NK-92 treated with Interleukin-12 subunit alpha and Interleukin-12 subunit beta, amount 100 ng/mL, for 24 hours (cell line): ENCODE measurements around the gene MRPL50.

Source experiments
- DNase-seq: peaks from one replicate; lab custom pipeline; 2025; lab: John Stamatoyannopoulos, UW

The MRPL50 gene

DNA sequence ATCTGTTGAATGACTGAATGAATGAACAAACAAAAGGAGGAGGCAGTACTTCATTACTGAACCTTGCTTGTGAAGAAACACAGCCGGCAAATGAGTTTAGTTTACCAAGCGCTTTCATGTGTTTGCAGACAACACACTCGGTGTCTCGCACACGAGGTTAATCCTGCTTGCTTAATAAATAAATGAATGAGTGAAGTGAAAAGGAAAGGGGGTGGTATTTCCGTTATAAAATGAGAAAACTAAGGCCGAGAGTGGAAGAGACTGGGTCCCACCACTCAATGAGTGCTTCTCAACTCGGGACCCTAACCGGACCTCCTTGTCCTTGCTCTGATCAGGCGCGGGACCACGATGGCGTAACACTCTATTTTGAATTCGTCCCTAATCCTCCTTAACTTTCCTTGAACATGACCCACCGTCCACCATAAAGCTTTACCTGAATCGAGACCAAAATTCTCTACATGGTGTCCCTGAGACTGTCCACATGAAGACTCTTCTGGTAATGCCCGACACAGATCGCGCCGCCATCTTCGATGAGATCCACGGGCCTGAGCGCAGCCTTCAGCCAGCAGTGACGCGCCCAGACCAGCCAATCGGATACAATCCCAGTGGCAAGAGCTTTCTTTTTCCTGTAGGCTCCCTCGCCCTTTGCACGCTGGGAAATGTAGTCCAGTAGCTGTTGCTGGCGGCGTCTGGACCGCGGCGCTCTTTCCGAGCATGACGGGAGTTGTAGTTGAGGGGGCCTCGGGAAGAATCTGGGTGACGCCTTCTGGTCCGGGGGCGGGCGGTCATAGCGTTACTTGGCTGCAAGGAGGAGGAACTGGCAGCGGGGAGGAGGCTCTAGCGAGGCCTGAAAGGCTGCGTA lies at the start of gene MRPL50, which contains the start of gene ZNF189:
Gene MRPL50 (minus strand): TSS at position 551 of the 862 bp plus-strand sequence. CDS start 26 bp downstream, at position 525.
Gene ZNF189 (plus strand): TSS at position 784 of the 862 bp plus-strand sequence. CDS start 306 bp downstream, outside the sequence.
- DNase-seq = peak; percentile 92

DNA sequence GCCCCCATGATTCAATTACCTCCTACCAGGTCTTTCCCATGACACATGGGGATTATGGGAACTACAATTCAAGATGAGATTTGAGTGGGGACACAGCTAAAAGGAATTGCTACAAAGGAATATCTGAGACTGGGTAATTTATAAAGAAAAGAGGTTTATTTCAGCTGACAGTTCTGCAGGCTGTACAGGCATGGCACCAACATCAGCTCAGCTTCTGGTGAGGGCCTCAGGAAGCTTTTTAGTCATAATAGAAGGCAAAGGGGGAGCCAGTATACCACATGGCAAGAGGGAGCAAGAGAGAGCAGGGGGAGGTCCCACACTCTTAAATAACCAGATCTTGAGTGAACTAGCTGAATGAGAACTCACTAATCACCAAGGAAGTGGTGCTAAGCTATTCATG lies 48.3 kb upstream of the MRPL50 start:
- no peak for DNase-seq

DNA sequence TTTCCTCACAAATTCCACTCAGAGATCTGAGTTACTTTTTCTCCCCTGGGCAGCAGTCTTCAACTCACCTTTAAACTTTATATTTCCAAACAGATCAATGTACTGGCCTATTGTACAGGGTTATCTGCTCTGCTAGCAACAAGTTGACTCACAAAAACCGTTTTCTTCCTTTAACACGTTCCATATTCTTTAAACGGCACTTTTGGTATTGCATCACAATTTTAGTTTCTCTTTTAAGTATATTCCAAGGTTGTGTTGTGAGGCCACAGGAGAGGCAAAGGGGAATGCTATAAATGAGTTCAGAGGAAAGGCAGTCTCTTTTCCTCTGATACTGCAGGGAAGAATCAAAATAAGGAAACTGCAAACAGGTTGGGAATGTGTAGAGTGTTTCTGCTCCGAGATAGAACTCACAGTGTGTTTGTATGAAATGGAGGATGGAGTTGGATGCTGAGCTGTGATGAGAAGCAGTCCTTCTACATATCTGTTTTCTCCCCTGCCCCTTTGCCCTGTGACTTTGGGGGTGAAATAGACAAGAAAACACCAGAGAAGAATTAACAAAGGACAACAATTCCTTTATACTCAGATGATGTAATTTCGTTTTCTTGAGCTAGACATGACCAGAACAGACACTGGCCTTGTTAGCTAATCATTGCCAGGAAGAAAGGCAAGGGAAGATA lies 47.1 kb upstream of the MRPL50 start:
- no peak for DNase-seq

DNA sequence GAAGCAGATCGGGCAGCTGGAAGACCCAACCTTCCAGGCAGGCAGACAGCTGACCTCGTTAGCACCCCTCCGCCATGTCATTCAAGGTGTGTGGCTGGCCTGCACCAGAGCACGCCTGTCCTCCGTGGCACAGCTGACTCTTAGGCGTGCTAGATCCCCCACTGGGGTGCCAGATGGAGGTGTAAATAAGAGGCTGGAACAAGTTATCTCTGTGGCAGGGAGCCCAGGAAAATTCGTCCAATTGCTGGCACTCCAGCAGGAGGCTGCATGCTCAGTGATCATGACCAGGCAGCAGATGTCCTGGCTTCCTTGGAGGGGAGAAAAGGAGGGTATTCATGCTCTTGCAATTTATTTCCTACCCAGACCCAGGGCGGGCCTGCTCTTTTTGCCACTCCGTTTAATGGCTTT lies 45.0 kb upstream of the MRPL50 start:
- DNase-seq = no peak

DNA sequence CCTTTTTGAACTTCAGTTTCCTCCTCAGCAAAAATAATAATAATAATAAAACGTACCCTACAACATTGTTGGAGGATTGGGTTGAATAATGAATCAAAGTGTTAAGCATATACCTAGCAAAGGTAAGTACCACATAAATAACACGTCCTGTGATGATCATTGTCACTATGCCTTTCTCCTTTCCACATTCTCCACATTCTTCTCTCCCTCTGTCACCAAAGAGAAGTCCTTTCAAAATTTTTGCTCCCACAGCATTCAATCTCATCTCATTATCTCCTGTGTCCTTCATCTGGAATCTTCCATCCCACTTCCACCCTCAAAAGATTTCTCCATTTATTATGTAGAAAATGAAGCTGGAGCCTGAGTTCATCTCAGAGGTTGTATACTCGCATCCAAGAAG lies 44.3 kb upstream of the MRPL50 start:
- no peak for DNase-seq

DNA sequence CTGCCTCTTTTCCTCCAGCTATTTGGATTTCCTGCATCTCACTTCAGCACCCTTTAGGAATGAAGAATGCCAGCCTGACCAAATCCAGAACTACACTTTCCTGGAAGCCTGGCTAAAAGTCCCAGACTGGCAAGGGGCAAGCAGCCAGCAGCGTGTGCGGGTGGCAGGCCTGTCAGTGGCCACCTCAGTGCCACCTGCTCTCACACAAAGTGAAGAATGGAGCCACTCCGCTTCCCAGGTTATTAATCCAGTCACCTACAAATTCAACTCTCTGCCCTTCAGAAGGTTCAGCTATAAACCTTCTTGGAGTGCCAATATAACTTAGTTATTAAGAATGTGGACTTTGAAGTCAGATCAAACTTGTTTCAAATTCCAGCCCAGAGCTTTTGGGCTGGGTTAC lies 43.9 kb upstream of the MRPL50 start:
- DNase-seq = no peak

DNA sequence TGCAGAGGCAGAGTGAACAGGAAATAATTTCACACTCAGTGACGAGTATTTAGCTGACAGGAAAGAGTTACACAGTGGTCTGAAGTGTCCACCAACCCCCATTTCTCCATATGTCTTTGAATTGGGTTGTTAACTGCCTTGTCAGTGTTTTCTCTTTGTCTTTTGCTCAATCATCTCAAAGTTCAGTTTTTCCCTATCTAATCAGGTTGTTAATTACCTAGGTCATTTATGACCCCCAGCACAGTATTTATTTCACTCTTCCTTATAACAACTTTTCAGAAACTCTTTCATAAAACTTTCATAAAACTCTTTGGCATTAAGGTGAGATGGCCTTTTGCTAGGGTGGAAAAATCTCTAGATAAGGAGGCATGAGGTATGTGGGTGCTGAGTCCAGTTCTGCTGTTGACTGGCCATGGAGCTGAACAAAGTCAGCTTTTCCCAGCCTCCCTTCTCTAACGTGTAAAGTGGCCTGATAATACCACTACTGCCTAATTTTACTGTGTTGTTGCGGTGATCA lies 42.4 kb upstream of the MRPL50 start:
- DNase-seq = no peak

DNA sequence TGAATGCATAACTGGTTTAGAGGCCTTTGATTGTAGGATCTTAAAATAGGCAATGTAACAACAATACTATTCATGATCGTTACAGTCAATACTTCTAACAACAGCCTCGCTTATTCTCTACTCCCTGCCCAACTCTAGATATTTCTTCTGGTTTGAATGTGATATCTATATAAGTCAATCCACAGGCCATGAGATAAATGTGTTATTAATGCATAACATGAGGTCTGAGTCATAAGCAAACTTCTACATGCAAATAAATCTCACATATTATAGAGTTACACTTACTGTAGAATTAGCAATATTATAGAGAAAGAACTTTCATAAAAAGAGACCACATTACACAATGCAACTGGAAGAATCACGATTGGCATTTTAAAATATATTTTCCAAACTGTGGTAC lies 40.1 kb upstream of the MRPL50 start:
- no peak for DNase-seq

DNA sequence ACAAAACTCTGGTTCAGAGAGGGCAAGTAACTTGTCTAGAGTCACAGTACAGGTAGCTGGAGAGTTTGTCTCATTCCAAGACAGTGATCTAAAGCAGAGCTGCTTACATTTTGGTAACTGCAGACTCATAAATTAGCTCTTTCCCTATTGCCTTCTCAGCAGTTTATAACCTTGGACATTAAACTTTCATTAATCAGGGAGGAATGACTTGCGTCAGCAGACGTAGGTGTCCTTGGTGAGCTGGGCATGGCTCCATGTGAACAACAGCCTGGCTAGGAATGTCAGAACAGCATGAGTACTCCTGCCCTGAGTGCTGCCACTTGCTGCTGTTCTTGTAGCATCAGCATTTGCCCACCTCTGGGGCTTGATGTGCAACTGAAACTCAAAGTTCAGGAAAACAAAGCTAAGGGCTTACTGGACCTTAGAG lies 39.4 kb upstream of the MRPL50 start:
- DNase-seq = no peak

DNA sequence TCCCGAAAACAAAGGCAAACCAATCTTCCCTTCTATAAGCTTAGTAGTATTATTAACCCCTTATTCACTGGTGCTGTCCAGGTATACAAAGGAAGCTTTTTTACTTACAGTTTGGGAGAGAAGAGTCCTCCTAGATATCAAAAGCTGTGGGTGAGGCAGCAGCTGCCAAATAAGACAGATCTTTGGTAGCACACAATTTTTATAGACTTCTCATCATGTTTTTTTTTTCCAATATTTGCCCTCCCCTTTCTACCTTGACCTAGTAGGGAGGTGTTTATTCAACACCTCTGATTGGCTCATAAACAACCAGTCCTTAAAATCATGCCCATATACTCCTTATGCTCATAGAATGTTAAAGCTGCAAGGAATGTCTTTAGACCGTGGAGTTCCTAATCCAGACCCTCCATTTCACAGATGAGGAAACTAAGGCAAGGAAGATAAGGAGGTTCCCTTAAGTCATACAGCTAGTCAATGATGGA lies 37.2 kb upstream of the MRPL50 start, which contains the start of gene ALDOB:
Gene ALDOB (minus strand): TSS at position 174 of the 479 bp plus-strand sequence. CDS start 4,887 bp downstream, outside the sequence.
- no peak for DNase-seq

DNA sequence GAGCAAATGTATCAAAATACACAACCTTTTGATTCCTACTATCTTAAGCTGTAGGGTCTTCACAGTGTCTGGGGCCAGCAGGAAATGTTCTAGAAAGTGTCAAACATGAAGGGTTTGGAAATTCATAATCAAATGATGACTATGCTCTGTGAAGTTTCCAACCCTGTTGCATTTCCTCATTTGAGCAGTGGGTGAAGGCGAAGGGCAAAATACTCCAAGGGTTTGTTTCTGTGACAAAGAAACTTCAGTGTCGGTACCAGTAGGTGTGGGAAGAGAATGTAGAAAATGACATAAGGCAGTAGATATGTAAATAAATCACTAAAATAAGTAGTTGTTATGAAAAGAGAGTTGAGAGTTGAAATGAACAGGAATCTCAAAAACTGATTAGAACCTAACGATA lies 36.6 kb upstream of the MRPL50 start:
- DNase-seq = no peak

DNA sequence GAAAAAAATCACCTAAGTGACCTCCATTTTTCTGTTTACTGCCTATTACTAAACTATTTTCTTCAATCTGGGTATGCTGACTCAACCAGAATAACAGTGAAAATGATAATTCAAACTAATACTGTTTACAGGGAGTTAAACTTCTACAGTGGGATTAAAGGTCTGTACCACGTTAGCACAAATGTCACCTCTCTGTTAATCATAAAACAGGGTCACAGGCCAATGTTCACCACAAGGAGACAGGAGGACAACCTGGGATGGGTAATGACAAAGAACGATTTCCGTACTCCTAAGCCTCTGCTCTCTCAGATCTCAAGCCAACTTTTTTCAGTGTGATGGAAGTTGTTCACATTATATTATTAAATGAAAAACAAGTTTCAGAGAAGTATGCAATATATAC lies 34.8 kb upstream of the MRPL50 start:
- DNase-seq = no peak

DNA sequence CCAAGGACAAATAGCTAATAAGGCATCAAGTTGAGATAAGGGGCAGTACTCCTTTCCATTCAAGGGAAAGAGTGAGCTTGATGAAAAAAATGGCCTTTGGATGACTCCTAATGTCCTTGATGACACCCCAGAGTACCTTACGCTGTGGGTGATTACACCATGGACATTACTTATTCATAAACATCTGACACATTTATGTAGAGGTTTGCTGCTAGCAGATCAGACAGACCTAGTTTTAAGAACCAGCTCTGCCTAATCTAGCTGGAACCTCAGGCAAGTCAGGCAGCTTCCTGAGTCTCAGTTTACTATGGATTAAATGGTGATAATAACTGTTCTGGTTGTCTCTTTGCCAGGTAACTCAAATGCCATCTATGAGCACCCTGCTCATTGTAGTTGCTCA lies 34.3 kb upstream of the MRPL50 start:
- DNase-seq = no peak

DNA sequence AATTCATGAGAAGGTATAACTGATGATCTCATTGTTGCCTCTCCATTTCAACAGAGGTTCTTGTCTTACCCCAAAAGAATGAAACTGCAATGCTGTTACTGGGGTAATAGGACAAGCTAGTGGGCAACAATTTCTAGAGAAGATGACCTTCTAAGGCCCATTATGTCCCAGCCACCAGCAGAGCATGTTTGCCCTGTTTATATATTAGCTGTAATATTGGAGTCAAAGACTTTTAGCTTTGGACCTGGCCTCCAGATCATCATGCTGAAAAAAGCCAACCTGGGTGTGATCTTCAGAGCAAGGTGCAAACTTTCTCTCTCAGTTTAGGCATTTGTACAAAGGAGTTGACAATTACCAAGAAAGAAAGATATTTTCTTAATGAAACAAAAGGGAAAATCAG lies 33.8 kb upstream of the MRPL50 start:
- no peak for DNase-seq

DNA sequence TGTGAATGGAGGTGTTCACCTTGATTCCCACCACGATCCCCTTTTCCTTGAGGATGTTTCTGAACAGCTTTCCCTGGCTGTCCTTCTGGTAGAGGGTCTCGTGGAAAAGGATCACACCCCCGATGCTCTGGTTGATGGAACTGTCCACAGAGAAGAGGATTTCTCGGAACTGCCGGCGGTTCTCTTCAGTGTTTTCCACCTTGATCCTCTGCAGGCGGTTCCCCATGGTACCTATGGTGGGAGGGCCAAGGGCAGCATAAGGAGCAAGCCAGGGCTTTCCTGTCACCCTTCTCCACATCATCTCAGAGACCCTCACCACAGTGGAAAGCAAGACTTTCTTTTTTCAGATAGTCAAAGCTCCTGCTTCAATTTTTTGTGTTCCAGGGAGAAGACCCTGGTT lies 31.3 kb upstream of the MRPL50 start:
- no peak for DNase-seq

DNA sequence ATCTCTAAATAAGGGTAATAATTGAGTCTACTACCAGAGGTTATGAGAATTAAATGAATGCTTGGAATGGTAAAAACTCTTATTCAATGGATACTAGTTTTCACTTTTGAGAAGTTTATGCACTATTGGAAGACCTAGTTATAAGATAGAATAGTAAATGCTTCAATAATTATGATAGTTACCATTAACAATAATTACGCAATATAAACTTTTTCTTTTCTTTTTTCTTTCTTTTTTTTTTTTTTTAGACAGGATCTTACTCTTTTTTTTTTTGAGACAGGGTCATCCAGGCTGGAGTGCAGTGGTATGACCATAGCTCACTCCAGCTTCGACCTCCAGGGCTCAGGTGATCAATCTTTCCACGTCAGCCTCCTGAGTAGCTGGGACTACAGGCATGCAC lies 30.5 kb upstream of the MRPL50 start:
- DNase-seq = no peak

DNA sequence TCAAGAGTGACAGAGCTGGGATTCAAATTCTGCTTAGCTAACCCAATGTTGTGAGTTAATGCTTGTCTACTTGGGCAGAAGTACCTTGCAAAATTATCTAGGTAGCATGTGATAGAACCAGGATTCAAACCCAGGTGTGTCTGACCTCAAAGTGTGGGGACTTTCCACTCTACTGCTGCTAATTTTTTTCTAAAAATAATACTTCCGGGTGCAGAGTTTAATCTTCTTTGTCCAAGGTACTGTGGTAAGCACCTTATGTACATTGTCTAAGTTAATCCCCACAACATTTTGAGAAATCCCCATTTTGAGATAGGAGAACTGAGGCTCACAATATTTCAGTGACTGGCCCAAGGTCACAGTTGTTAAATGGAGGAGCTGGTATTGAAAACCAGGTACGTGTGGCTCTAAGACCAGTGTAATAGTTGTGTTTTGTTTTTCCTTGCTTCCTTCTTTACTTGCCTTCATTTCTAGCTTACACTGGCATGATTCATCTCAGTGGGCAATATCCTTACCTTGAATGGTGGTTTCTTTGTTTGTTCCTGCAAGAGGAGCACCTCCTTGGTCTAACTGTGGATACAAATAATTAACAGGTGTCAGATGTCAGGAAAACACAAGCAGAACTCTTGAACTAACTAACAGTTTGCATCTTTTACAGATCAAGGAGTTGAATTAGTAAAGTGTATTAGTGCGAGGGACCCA lies 29.7 kb upstream of the MRPL50 start:
- no peak for DNase-seq

DNA sequence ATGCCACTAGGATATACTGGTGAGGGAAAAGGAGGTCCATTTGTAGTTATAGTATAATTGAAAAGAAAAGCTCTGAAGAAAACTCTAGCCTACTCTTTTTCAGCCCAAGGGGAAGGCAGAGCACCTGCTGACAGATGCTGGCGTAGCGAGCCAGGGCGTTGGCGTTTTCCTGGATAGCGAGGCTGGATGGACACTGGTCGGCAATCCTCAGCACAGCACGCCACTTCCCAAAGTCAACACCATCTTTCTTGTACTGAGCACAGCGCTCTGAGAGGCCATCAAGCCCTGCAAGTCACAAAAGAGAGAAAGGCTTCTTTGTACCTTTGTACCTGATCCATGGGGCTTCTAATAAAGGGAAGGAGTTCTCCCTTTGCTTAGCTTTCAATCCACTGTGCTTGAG lies 28.9 kb upstream of the MRPL50 start:
- no peak for DNase-seq

DNA sequence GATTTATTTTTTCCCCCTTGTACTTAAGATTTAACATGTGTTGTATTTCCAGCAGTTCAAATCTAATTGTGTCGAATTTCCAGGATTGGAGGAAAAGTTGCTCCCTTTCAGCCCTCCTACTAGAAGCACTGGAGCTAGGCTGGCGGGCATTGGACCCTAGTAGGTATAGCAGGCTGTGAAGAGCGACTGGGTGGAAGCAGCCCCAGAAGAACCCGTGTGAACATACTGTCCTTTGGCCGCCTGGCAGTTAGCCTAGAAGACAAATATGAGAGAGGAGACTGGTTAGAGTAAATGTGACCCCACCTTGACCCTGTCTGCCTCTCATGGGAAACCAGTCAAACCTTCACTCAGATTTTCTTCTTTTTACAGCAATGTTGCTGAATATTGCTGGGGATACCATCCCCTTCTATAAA lies 23.2 kb upstream of the MRPL50 start:
- no peak for DNase-seq

DNA sequence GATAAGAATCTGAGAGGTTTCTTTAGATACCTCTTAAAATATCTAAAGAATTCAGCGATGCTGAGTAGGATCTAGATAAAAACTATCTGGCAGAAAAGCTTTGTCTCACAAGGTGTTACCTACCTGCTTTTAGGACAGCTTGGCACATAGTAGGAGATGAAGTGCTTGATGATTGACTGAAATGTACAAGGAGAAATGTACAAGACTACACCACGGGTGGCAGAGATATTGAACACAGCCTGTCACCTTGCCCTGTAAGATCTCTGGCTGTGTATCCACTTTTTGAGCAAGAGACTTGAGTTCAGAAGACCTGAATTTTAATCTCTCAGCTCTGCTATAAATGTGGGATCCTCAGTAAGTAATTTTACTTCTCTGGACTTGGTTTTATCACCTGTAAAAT lies 21.4 kb upstream of the MRPL50 start:
- DNase-seq = no peak

DNA sequence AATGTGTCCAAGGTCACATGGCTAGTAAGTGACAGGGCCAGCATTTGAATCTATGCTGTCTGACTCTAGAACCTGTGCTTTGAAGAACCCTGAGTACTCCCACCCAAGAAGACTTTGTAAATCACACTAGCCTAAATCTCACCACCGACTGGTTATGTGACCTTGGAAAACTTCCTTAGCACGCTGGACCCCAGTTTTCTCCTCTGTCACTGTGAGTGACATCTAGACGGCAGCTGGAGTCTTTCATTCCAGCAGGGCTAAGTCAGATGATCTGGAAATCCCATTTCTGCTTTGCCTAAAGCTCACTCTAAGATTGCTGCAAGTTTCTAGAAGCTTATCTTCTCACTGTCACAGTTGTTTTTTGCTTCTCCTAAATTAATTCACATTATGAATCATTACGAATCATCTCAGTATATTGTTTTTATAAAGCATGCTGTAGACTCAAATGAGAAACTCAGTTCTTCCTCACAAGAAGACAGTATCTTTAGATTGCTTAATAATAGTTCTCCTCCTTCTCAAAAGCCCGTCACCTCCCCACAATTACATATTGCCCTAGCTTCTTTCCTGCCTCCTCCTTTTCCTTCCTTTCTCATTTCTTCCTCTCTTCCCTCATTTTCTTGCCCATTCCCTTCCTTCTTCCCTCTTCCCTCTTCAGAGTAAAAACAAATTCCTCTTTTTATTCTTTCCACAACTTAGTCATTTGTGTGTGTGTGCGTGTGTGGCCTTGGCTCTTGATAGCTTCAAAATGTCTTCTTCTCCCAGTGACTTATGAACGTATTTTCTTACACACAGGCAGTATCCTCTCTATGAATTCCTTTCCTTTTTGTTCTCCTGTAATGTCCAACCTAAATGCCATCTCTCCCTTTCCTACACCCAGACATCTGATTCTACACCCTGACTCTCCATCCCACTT lies 20.4 kb upstream of the MRPL50 start:
- no peak for DNase-seq
